Endothelial cell of umbilical vein (primary cell): ENCODE data around the gene PLG. TPM values are rescaled to one million over a fixed set of nuclear protein-coding genes. Genes with fewer than 3 reads are reported as not detected.

ENCODE experiments used
- BruUV-seq: library from RNA; stranded (reverse); fragments of 400-500 nt; replicated peaks from 2 replicates; lab custom pipeline; 2021; lab: Mats Ljungman, UMichigan
- CTCF ChIA-PET: fragments of 300-600, 350-600 bp; sonication (Branson Sonifier 250); formaldehyde crosslinking; loops from one replicate; lab custom pipeline; 2021; ENCODE audit warnings: antibody characterized with exemption, inconsistent platforms; lab: Charles Lee
- POLR2A ChIA-PET: fragments of 300-600, 350-600 bp; sonication (Branson Sonifier 250); formaldehyde crosslinking; loops from one replicate; lab custom pipeline; 2021; ENCODE audit warnings: antibody characterized with exemption, inconsistent platforms; lab: Charles Lee
- DNase-seq: peaks from one replicate; pipeline ENCODE4 v3.0.0-alpha.2; 2011; ENCODE audit warnings: low read depth, low spot score
- FAIRE-seq: peaks from 2 replicates; lab custom pipeline; 2011; peaks lifted over from hg19 to GRCh38; lab: Jason Lieb, UNC
- H2AFZ ChIP-seq: 2 replicates; pipeline ENCODE4 v1.6.0; 2012; ENCODE audit warnings: low read depth, low read length, control low read depth, inconsistent platforms
- H3K27ac ChIP-seq: 2 replicates; pipeline ENCODE4 v1.5.1; 2011; ENCODE audit warnings: low read depth, mild to moderate bottlenecking, control low read depth, low read length, moderate library complexity; ENCODE audit not compliant: insufficient read depth
- H3K27me3 ChIP-seq, 2 experiments: 2 replicates each; pipeline versions ENCODE4 v1.6.0 to v1.6.1; 2011; ENCODE audit warnings: low read length in 2 of 2, mixed read lengths in 1 of 2; ENCODE audit not compliant: control insufficient read depth in 2 of 2, insufficient read depth in 2 of 2
- H3K36me3 ChIP-seq, 2 experiments: 2 replicates in 1 of 2; 3 replicates in 1 of 2; pipeline ENCODE4 v1.5.1; 2011; ENCODE audit warnings: low read length in 2 of 2, mild to moderate bottlenecking in 1 of 2, moderate library complexity in 1 of 2; ENCODE audit not compliant: control insufficient read depth in 2 of 2, insufficient read depth in 2 of 2; ENCODE audit errors: extremely low read depth in 1 of 2
- H3K4me1 ChIP-seq: 3 replicates; pipeline ENCODE4 v1.5.1; 2011; ENCODE audit warnings: mild to moderate bottlenecking, low read length; ENCODE audit not compliant: control insufficient read depth, insufficient read depth; ENCODE audit errors: extremely low read depth
- H3K4me2 ChIP-seq: 2 replicates; pipeline ENCODE4 v1.6.1; 2011; ENCODE audit warnings: low read length, control low read depth, mixed read lengths; ENCODE audit not compliant: insufficient read depth
- H3K4me3 ChIP-seq, 3 experiments: fragments of 200-600 bp in 1 of 3; sonication (generic), shearing (Covaris generic) in 1 of 3; replicated peaks in 1 of 3; 2 replicates each; pipeline ENCODE4 v1.5.1; 2011 to 2016; ENCODE audit warnings: control low read depth in 3 of 3, low read length in 3 of 3, mild to moderate bottlenecking in 2 of 3, inconsistent platforms in 1 of 3, low read depth in 1 of 3, moderate library complexity in 1 of 3; ENCODE audit not compliant: insufficient read depth in 1 of 3
- H3K79me2 ChIP-seq: 2 replicates; pipeline ENCODE4 v1.6.0; 2012; ENCODE audit warnings: low read length, inconsistent platforms; ENCODE audit not compliant: control insufficient read depth, insufficient read depth
- H3K9ac ChIP-seq: replicated peaks from 2 replicates; pipeline ENCODE3; 2011; ENCODE audit warnings: low read length, control low read depth; ENCODE audit not compliant: insufficient read depth; ENCODE audit errors: extremely low read depth
- H3K9me1 ChIP-seq: replicated peaks from 3 replicates; pipeline ENCODE4 v1.6.0; 2011; ENCODE audit warnings: mild to moderate bottlenecking, low read length; ENCODE audit not compliant: control insufficient read depth, insufficient read depth; ENCODE audit errors: extremely low read depth
- H3K9me3 ChIP-seq: replicated peaks from 2 replicates; pipeline ENCODE4 v1.5.1; 2012; ENCODE audit warnings: low read length, inconsistent platforms; ENCODE audit not compliant: control insufficient read depth, insufficient read depth
- H4K20me1 ChIP-seq: replicated peaks from 2 replicates; pipeline ENCODE3; 2011; ENCODE audit warnings: mild to moderate bottlenecking, low read length; ENCODE audit not compliant: control insufficient read depth, insufficient read depth; ENCODE audit errors: extremely low read depth
- CTCF ChIP-seq, 2 donors: IDR thresholded peaks; 1 replicate in 1 of 2; 2 replicates in 1 of 2; pipeline ENCODE4 v1.5.1; 2011; ENCODE audit warnings: low read length in 2 of 2, mild to moderate bottlenecking in 2 of 2, moderate library complexity in 2 of 2, control low read depth in 1 of 2, inconsistent platforms in 1 of 2, low read depth in 1 of 2; ENCODE audit not compliant: insufficient read depth in 1 of 2; ENCODE audit errors: extremely low read depth in 1 of 2
- EZH2 ChIP-seq: IDR thresholded peaks from 2 replicates; pipeline ENCODE4 v1.6.1; 2012; ENCODE audit warnings: borderline replicate concordance, low read depth, mild to moderate bottlenecking, moderate library complexity, low read length, inconsistent platforms; ENCODE audit not compliant: severe bottlenecking
- FOS ChIP-seq: IDR thresholded peaks from 2 replicates; pipeline ENCODE4 v1.6.1; 2011; ENCODE audit warnings: mild to moderate bottlenecking, low read length, moderate library complexity, borderline replicate concordance; ENCODE audit not compliant: insufficient read depth
- GATA2 ChIP-seq: IDR thresholded peaks from 2 replicates; pipeline ENCODE4 v1.7.0; 2011; ENCODE audit warnings: low read depth, mild to moderate bottlenecking, moderate library complexity, mixed read lengths, low read length; ENCODE audit not compliant: insufficient read length, insufficient read depth
- JUN ChIP-seq: IDR thresholded peaks from 2 replicates; pipeline ENCODE4 v1.6.1; 2011; ENCODE audit warnings: borderline replicate concordance, low read depth; ENCODE audit not compliant: insufficient read length, insufficient read depth
- MAX ChIP-seq: IDR thresholded peaks from 2 replicates; pipeline ENCODE4 v1.6.1; 2011; ENCODE audit not compliant: insufficient read depth, insufficient read length
- MYC ChIP-seq: IDR thresholded peaks from one replicate; pipeline ENCODE4 v1.6.1; 2011; ENCODE audit warnings: mild to moderate bottlenecking, low read depth, low read length
- POLR2A ChIP-seq: IDR thresholded peaks from 2 replicates; pipeline ENCODE4 v1.6.1; 2012; ENCODE audit warnings: low read depth, mild to moderate bottlenecking, control low read depth, low read length
- POLR2AphosphoS5 ChIP-seq: IDR thresholded peaks from 2 replicates; pipeline ENCODE4 v1.6.1; 2012; ENCODE audit warnings: low read depth, mild to moderate bottlenecking, control low read depth, low read length, moderate library complexity; ENCODE audit not compliant: insufficient read depth
- dilution Hi-C: fragments of 300-500 bp; cut with MboI; formaldehyde crosslinking; loops from one replicate; pipeline ENCODE4 v1.15.0; 2019; ENCODE audit warnings: low sequenced_read_pairs; ENCODE audit not compliant: extremely low pct_ligation_motif_present
- intact Hi-C: fragments of 100-400 bp; cut with micrococcal nuclease; formaldehyde crosslinking; loops from one replicate; pipeline ENCODE4 v1.10.0; 2022
- polyA plus RNA-seq, 4 experiments: library from polyadenylated mRNA; depleted of rRNA in 3 of 4; stranded (reverse) in 3 of 4; unstranded in 1 of 4; fragments of >200 nt; gene quantifications; 2 replicates each; pipeline versions ENCODE4 v1.2.1 to v1.2.3, GENCODE V29; 2011 to 2012; ENCODE audit warnings: missing spikeins in 1 of 4
- total RNA-seq: library from RNA; stranded (reverse); gene quantifications from 2 replicates; pipeline ENCODE4 v1.2.3, GENCODE V29; 2021

PLG gene
- total and polyA plus RNA-seq, 2 donors (not counting 3 experiments of a cell fraction or from before 2014, with no cell fraction given) = not detected

- Histone ChIP-seq H3K27me3 (no peaks in the 10 kb centered on the region), H3K79me2 (no peaks in the 10 kb centered on the region), H3K36me3 (no peaks in the 10 kb centered on the region), H3K9ac (no peak overlapping the region), H4K20me1 (no peaks in the 10 kb centered on the region), H3K9me1 (no peaks in the 10 kb centered on the region), H3K4me1 (no peaks in the 10 kb centered on the region), H3K4me3 (no peak overlapping the region), H3K27ac (no peak overlapping the region), H2AFZ (no peak overlapping the region), H3K9me3 (no peaks in the 10 kb centered on the region), H3K4me2 (no peak overlapping the region)
- POLR2A ChIA-PET = no interaction called here
- DNase-seq = no peak
- no TSS peak for BruUV-seq
- FAIRE-seq = no peak
- intact Hi-C loops = no loop called here
- CTCF ChIA-PET = no interaction called here
- TF ChIP-seq MYC = no peak
- TF ChIP-seq MAX = no peak
- no peak for TF ChIP-seq POLR2AphosphoS5
- TF ChIP-seq FOS = no peak
- TF ChIP-seq GATA2 = no peak
- TF ChIP-seq CTCF (IDR thresholded peaks at IDR 0.05; ENCODE audit: extremely low read depth in 1 of 2, insufficient read depth in 1 of 2, low read depth in 1 of 2, low read length in 2 of 2) = no peak
- no peak for TF ChIP-seq JUN
- TF ChIP-seq POLR2A = no peak
- no peak for TF ChIP-seq EZH2
- dilution Hi-C loops = no loop called here
Measured at GRCh38 chr6:160678744-160679401, 23.2 kb upstream of the PLG start.
